HL-60 (cell line): Measurements from ENCODE around the gene ERC2.

Experiments
- DNase-seq, 2 experiments: peaks; one replicate each; pipeline ENCODE4 v3.0.0-alpha.2; 2010 to 2020; ENCODE audit warnings: low read depth in 1 of 2, low spot score in 1 of 2
- H3K27ac ChIP-seq: fragments of 250-450 bp; sonication (Bioruptor Pico); replicated peaks from 2 replicates; pipeline ENCODE4 v1.5.1; 2020; ENCODE audit warnings: mild to moderate bottlenecking, moderate library complexity
- H3K27me3 ChIP-seq: fragments of 250-450 bp; sonication (Bioruptor Pico); 2 replicates; pipeline ENCODE4 v1.5.1; 2021; ENCODE audit warnings: mild to moderate bottlenecking, moderate library complexity; ENCODE audit not compliant: insufficient read depth, poor library complexity, severe bottlenecking
- H3K4me3 ChIP-seq: replicated peaks from 2 replicates; pipeline ENCODE4 v1.5.1; 2011; ENCODE audit warnings: mild to moderate bottlenecking, control low read depth, low read length; ENCODE audit not compliant: insufficient read depth
- CTCF ChIP-seq: IDR thresholded peaks from one replicate; pipeline ENCODE4 v1.5.1; 2011; ENCODE audit warnings: low read length, control low read depth, inconsistent platforms; ENCODE audit not compliant: insufficient read depth
- GABPA ChIP-seq: IDR thresholded peaks from 2 replicates; pipeline ENCODE4 v1.6.1; 2012; ENCODE audit warnings: low read depth
- POLR2AphosphoS5 ChIP-seq: IDR thresholded peaks from 2 replicates; pipeline ENCODE4 v1.6.1; 2012; ENCODE audit warnings: low read depth
- REST ChIP-seq: IDR thresholded peaks from 2 replicates; pipeline ENCODE4 v1.6.1; 2012; ENCODE audit warnings: low read depth; ENCODE audit not compliant: insufficient replicate concordance
- SPI1 ChIP-seq: IDR thresholded peaks from 2 replicates; pipeline ENCODE4 v1.6.1; 2012; ENCODE audit warnings: low read depth, mild to moderate bottlenecking, borderline replicate concordance

ERC2 gene

GRCh38 chr3:56059731-56060130 lies 408.5 kb downstream of the ERC2 start:
- DNase-seq: no peak
- Histone ChIP-seq H3K27ac (no peak overlapping the region), H3K4me3 (no peak overlapping the region), H3K27me3 (peaks cover 3% of the 10 kb centered on the region)
- TF ChIP-seq SPI1 (no peak), CTCF (no peak), REST (no peak), GABPA (no peak), POLR2AphosphoS5 (no peak)

GRCh38 chr3:56055951-56056350 lies 412.3 kb downstream of the ERC2 start:
- no peak overlapping the region for H3K4me3 ChIP-seq
- no peak overlapping the region for H3K27ac ChIP-seq
- no peak for DNase-seq
- no peak for TF ChIP-seq REST
- no peak for TF ChIP-seq GABPA
- no peak for TF ChIP-seq CTCF
- no peak for TF ChIP-seq SPI1
- TF ChIP-seq POLR2AphosphoS5: no peak
- peaks cover 8% of the 10 kb centered on the region for H3K27me3 ChIP-seq

GRCh38 chr3:56055546-56055945 lies 412.7 kb downstream of the ERC2 start:
- TF ChIP-seq POLR2AphosphoS5 (no peak), CTCF (no peak), REST (no peak), SPI1 (no peak), GABPA (no peak)
- no peak overlapping the region for H3K4me3 ChIP-seq
- no peak overlapping the region for H3K27ac ChIP-seq
- H3K27me3 ChIP-seq: peaks cover 11% of the 10 kb centered on the region
- no peak for DNase-seq
